Ectodermal cell (in vitro differentiated cells): ENCODE measurements around the gene RAP2B.

Source experiments
- H3K27ac ChIP-seq: 2 replicates; pipeline ENCODE4 v1.7.0; 2013; ENCODE audit warnings: mild to moderate bottlenecking, low read depth, low read length; ENCODE audit not compliant: insufficient read depth, poor library complexity, severe bottlenecking
- H3K27me3 ChIP-seq: 2 replicates; pipeline ENCODE4 v1.7.0; 2013; ENCODE audit warnings: mild to moderate bottlenecking, low read length; ENCODE audit not compliant: insufficient read depth, control insufficient read depth, poor library complexity, severe bottlenecking
- H3K36me3 ChIP-seq: one replicate; pipeline ENCODE4 v1.7.0; 2013; ENCODE audit warnings: low read length; ENCODE audit not compliant: control insufficient read depth, insufficient read depth
- H3K4me1 ChIP-seq: one replicate; pipeline ENCODE4 v1.7.0; 2013; ENCODE audit warnings: low read length; ENCODE audit not compliant: control insufficient read depth, insufficient read depth
- H3K4me3 ChIP-seq: 2 replicates; pipeline ENCODE4 v1.7.0; 2013; ENCODE audit warnings: low read depth, low read length, control low read depth; ENCODE audit not compliant: insufficient read depth
- H3K9me3 ChIP-seq: 2 replicates; pipeline ENCODE4 v1.7.0; 2013; ENCODE audit warnings: mild to moderate bottlenecking, low read length, moderate library complexity; ENCODE audit not compliant: control insufficient read depth
- WGBS, 2 experiments: methylation state at CpG; one replicate each; pipeline ENCODE4 v1.1.7; 2013; ENCODE audit warnings: missing lambda C conversion rate in 2 of 2; 5-methylcytosine and 5-hydroxymethylcytosine counted together

RAP2B gene

DNA sequence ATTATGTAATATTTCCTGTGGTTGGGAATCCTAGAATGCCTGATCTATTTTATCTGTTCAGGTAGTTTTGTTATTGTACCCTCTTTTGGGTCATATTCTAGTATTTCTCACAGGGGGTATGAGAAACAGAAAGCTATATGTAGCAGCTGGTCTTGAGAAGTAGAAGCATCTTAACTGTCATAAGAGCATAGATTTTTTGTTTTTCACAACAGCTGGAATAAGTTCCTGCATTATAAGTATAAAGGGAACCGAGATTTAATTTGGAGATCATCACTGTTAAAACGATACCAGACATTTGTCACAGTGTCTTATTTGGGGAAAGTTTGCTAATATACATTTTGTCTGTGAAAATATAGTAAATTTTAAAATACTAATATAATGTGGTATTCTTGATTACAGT is 4.8 kb downstream of the RAP2B start:
- Histone ChIP-seq H3K27me3 (no peaks in the 10 kb centered on the region), H3K27ac (no peak overlapping the region), H3K36me3 (no peaks in the 10 kb centered on the region), H3K4me1 (peaks cover 6% of the 10 kb centered on the region), H3K9me3 (no peaks in the 10 kb centered on the region), H3K4me3 (no peak overlapping the region)
- whole genome bisulfite sequencing, 2 experiments, result 96 to 100% methylated on average over 2 of the region's 2 CpGs

DNA sequence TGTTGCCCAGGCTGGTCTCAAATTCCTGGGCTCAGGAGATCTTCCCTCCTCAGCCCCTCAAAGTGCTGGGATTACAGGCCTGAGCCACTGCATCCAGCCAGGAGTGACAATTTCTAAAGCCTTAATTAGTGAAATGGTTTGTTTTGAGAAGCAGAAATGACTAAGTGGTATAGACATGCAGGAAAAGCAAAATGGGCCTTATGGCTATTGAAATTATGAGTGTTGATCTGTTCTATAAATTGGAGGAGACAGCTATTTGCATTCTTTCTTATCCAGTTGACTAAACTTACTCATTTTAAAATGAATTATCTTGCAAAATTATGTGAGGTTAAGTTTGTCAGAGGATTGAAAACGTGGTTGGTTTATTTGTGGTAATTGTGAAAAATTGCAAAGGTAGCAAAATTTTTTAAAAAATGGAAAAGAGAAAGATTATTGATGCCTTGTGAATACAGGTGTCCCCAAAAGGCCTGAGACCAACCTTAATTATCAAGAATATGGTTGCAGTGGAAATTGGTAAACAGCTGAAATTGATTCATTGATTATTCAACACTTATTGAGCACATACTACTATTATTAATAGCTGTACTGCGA is 7.9 kb downstream of the RAP2B start:
- WGBS, 2 experiments, result 87 to 100% methylated on average over 1 of the region's 2 CpGs

DNA sequence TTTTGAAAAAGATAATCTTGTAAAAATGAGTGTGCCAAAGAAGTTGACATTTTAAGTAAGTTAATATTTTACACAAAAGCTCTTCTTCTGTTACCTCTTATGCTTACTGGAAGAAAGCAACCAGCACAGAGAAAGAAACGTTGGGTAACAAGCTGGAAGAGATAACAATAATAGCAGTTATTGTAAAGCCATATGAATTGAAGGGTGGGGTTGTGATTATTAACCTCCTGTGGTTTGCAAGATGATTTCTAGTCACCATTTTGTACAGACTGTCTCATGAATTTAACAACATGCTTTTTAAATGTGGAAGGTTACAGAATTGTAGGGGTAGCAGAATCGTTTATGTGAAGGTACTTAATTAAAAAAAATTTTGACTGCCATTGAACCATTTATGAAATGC is 9.2 kb downstream of the RAP2B start:
- no peaks in the 10 kb centered on the region for H3K27me3 ChIP-seq
- H3K4me3 ChIP-seq, result no peak overlapping the region
- no peaks in the 10 kb centered on the region for H3K4me1 ChIP-seq
- H3K27ac ChIP-seq, result no peak overlapping the region
- H3K9me3 ChIP-seq, result no peaks in the 10 kb centered on the region
- no peaks in the 10 kb centered on the region for H3K36me3 ChIP-seq
- 94 to 98% methylated on average over 2 of the region's 2 CpGs for WGBS, 2 experiments

More for the DNA sequence above, 7.9 kb downstream of the RAP2B start:
- no peaks in the 10 kb centered on the region for H3K27me3 ChIP-seq
- H3K9me3 ChIP-seq, result no peaks in the 10 kb centered on the region
- H3K4me1 ChIP-seq, result peaks cover 1% of the 10 kb centered on the region
- no peak overlapping the region for H3K27ac ChIP-seq
- no peak overlapping the region for H3K4me3 ChIP-seq
- H3K36me3 ChIP-seq, result no peaks in the 10 kb centered on the region

DNA sequence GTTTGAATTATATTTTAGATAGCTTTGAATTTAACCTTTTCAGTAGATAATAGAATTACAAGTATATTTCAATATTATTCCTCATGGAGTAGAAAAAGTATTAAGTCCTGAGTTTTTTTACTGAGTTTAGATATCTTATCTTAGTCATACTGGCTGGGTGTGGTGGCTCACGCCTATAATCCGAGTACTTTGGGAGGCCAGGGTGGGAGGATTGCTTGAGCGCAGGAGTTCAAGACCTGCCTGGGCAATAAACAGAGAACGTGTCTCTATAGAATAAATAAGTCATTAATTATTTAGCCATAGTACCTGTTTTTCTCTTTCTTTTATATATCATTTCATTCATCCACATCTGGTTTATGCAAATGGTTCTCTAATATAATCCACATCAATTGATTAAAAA is 9.9 kb downstream of the RAP2B start:
- no peaks in the 10 kb centered on the region for H3K27me3 ChIP-seq
- no peaks in the 10 kb centered on the region for H3K9me3 ChIP-seq
- WGBS, 2 experiments, result 95 to 100% methylated on average over 3 to 4 of the region's 4 CpGs
- no peak overlapping the region for H3K27ac ChIP-seq
- H3K36me3 ChIP-seq, result no peaks in the 10 kb centered on the region
- no peak overlapping the region for H3K4me3 ChIP-seq
- no peaks in the 10 kb centered on the region for H3K4me1 ChIP-seq

DNA sequence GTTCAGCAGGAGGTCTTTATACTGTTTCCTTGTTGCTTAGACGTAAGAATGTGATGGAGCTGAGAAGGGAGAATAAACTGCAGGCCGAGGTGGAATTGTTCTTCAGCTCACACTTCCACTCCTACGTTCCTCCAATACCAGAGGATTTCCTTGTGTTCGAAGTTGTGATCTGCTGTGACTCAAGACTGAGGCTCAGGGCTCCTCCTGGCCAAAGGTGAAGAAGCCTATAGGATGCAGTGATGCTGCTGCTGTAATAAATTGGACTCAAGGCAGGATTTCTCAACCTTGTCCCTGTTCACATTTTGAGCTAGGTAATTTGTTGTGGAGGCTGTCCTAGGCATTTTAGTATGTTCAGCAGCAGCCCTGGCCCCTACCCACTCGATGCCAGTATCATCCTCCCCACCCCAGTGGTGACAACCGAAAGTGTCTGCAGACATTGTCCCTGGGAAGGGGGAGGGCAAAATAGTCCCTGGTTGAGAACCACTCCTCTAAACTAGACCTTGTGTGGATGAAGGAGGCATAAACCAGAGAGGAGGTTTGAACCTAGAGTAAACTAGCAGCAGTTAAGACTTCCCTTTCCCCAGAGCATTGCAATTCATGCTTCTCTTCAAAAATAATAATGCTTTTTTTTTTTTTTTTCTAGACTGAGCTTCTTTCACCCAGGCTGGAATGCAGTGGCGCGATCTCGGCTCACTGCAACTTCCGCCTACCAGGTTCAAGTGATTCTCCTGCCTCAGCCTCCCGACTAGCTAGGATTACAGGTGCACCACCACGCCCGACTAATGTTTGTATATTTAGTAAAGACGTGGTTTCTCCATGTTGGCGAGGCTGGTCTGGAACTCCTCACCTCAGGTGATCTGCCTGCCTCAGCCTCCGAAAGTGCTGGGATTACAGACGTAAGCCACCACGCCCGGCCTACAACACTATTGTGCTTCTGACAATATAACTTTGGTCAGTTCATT is 11.1 kb downstream of the RAP2B start:
- H3K9me3 ChIP-seq, result no peaks in the 10 kb centered on the region
- H3K4me1 ChIP-seq, result no peaks in the 10 kb centered on the region
- H3K27ac ChIP-seq, result no peak overlapping the region
- H3K27me3 ChIP-seq, result no peaks in the 10 kb centered on the region
- no peaks in the 10 kb centered on the region for H3K36me3 ChIP-seq
- 84 to 86% methylated on average over 18 to 19 of the region's 19 CpGs for WGBS, 2 experiments
- no peak overlapping the region for H3K4me3 ChIP-seq

DNA sequence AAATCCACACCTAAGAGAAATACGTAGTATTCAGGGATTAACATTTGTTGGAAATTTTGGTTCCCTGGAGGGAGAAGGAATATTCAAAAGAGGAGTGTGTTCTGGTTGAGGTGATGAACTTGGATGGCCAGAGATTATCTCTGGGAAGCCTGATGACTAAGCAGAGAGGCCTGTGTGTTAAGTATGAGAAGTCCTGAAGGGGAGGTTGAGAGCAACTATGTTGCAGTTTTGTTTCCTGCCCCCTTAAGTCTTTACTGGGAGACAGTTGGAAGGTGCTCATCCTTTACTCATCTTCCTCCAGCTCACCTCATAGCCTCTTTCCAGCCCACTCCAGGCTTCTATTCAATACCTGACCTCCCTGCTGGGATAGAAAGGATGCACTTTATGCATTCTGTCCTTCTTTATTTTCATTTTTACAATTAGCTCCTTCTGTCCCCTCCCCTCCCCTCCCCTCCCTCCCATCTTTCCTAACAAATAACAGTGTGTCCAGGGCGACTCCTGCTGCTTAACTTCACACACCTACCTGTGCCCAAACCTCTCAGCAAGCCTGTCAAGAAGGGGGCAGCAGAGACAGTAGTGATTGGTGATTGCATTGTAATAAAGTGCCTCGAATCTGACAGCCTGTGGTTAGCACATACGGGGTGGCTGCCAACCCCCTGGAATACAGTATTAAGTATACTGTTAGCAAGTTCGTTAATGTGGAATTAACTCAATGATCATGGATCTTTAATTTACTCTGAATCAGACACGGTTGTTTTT is 11.9 kb downstream of the RAP2B start:
- 77 to 86% methylated on average over 5 to 6 of the region's 6 CpGs for WGBS, 2 experiments
- Histone ChIP-seq H3K36me3 (no peaks in the 10 kb centered on the region), H3K9me3 (no peaks in the 10 kb centered on the region), H3K27ac (no peak overlapping the region), H3K27me3 (no peaks in the 10 kb centered on the region), H3K4me1 (no peaks in the 10 kb centered on the region), H3K4me3 (no peak overlapping the region)

DNA sequence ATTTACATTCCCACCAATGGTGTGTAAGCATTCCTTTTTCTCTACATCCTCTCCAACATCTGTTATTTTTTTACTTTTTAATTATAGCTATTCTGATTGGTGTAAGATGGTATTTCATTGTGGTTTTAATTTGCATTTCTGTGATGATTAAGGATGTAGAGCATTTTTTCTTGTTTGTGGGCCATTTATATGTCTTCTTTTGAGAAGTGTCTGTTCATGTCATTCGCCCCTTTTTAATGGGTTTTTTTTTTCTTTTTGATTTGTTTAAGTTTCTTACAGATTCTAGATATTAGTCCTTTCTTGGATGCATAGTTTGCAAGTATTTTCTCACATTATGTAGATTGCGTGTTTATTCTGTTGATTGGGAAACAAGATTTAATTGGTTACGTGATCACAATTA is 14.2 kb downstream of the RAP2B start:
- no peak overlapping the region for H3K27ac ChIP-seq
- H3K9me3 ChIP-seq, result no peaks in the 10 kb centered on the region
- WGBS, 2 experiments, result 92 to 98% methylated on average over 3 of the region's 3 CpGs
- H3K4me3 ChIP-seq, result no peak overlapping the region
- H3K4me1 ChIP-seq, result no peaks in the 10 kb centered on the region
- no peaks in the 10 kb centered on the region for H3K27me3 ChIP-seq
- no peaks in the 10 kb centered on the region for H3K36me3 ChIP-seq

DNA sequence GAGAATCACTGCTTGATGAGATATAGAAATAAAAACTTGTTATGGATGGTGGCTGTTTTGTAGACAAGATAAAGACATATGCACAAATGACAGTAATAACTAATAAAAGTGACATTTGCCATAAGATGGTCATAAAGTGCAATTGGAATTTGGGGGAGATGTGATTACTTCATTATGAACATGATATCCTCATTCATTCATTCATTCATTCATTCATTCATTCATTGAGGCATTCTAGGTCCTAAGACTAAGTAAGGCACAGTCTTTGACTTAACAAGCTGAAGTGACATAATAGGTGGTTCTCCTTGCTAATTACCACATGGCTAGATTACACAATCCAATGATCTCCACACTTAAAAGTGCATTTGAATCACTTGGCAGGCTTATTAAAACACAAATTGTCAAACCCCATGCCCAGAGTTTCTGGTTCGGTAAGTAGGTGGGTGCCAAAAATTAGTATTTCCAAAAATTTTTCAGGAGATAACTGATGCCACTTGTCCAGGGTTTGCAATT is 18.9 kb downstream of the RAP2B start:
- H3K27me3 ChIP-seq, result no peaks in the 10 kb centered on the region
- H3K27ac ChIP-seq, result no peak overlapping the region
- no peaks in the 10 kb centered on the region for H3K36me3 ChIP-seq
- no peaks in the 10 kb centered on the region for H3K9me3 ChIP-seq
- 93 to 100% methylated on average over 1 of the region's 1 CpG for WGBS, 2 experiments
- H3K4me1 ChIP-seq, result no peaks in the 10 kb centered on the region
- no peak overlapping the region for H3K4me3 ChIP-seq

DNA sequence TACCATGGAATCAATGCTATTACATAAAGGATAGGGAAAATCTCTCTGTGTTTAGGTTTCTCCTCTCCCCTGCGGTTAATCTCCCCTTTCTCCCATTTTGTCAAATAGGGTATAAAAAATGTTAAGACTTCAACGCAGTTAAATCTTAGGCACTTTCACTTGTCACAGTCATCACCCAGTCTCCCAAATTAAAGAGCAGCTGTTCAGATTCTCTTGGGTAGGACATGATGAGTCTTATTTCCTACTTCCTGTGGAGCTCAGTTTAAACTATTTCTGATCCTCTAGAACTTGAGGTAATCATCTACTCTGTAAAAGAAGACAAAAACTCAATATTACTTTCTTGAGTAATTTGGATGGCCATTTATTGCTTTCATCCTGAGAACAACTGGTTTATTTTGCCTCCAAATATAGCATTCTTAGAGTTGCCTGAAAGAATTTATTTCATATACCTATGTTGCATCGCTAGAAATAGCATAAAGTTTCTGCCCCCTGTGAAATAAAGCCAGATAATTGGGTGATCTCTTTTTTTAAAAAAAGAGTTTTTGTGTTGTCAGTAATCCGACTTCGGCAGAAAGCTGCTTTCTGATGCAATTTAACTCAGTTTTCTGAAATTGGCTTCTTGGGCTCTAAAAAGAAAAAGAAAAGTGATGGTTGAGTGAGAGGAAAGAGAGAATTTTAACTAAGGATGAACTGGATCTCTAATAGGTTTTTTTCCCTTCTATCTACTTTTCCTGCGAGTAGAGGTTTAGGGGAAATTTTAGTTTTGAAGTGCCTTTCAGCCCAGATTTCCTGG is 20.7 kb downstream of the RAP2B start:
- Histone ChIP-seq H3K9me3 (no peaks in the 10 kb centered on the region), H3K27ac (no peak overlapping the region)
- 92 to 95% methylated on average over 5 to 6 of the region's 6 CpGs for WGBS, 2 experiments

More for the DNA sequence above, 20.7 kb downstream of the RAP2B start:
- H3K36me3 ChIP-seq, result no peaks in the 10 kb centered on the region
- no peaks in the 10 kb centered on the region for H3K27me3 ChIP-seq
- no peak overlapping the region for H3K4me3 ChIP-seq
- no peaks in the 10 kb centered on the region for H3K4me1 ChIP-seq
